Keratinocyte (primary cell): Measurements from ENCODE around the gene CDAN1.
A peak's percentile ranks its signal among the peaks of the same experiment; 100 is the strongest.

Experiments
- EZH2 ChIP-seq: IDR thresholded peaks from one replicate; pipeline ENCODE4 v1.6.1; 2012; ENCODE audit warnings: inconsistent platforms, mild to moderate bottlenecking, low read length, moderate library complexity
- TF ChIP-seq, protein P1 (sequence below), 3 experiments: IDR thresholded peaks in 1 of 3; conservative IDR thresholded peaks in 1 of 3; optimal IDR thresholded peaks in 1 of 3; 2 replicates in 2 of 3; 3 replicates in 1 of 3; pipeline versions ENCODE3 to v1.5.1; 2011; ENCODE audit warnings: low read length in 3 of 3, mild to moderate bottlenecking in 3 of 3, moderate library complexity in 2 of 3, control low read depth in 1 of 3, inconsistent platforms in 1 of 3; ENCODE audit not compliant: insufficient read depth in 2 of 3; ENCODE audit errors: extremely low read depth in 1 of 3

DNA sequence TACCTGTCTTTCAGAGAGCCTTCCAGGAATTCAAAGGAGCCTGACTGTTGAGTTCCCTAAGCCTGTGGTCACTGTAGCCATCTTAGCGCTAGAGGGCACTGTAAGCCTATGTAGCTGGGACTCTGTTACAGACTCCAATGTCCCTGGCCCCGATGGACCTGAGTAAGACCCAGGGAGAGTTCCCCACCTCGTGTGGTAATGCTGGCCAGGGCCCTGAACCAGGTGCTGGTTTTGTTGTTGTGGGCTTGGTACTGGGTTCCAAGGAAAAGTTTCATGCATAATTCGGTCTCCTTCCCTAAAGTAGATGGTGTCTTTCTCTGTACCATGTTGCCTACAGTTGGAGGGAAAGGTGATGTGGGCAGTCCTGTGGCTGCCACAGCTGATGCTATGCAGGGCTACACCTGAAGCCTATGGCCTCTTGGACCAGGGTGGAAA lies 32.4 kb downstream of the CDAN1 start:
- TF ChIP-seq, protein P1, sequence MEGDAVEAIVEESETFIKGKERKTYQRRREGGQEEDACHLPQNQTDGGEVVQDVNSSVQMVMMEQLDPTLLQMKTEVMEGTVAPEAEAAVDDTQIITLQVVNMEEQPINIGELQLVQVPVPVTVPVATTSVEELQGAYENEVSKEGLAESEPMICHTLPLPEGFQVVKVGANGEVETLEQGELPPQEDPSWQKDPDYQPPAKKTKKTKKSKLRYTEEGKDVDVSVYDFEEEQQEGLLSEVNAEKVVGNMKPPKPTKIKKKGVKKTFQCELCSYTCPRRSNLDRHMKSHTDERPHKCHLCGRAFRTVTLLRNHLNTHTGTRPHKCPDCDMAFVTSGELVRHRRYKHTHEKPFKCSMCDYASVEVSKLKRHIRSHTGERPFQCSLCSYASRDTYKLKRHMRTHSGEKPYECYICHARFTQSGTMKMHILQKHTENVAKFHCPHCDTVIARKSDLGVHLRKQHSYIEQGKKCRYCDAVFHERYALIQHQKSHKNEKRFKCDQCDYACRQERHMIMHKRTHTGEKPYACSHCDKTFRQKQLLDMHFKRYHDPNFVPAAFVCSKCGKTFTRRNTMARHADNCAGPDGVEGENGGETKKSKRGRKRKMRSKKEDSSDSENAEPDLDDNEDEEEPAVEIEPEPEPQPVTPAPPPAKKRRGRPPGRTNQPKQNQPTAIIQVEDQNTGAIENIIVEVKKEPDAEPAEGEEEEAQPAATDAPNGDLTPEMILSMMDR (optimal IDR thresholded peaks at IDR 0.05 in 1 of 3, IDR thresholded peaks at IDR 0.05 in 1 of 3, conservative IDR thresholded peaks at IDR 0.05 in 1 of 3; ENCODE audit: extremely low read depth in 1 of 3, insufficient read depth in 2 of 3, low read length in 3 of 3), result peak; percentile 86 to 92 (median 89)
- no peak for TF ChIP-seq EZH2
